GM19395 (cell line): Measurements from ENCODE around the gene SENP7.
A peak's percentile ranks its signal among the peaks of the same experiment; 100 is the strongest.
"Not testable (repeated sequence)": the region's sequence is repeated elsewhere in the genome, so short reads cannot be mapped to it uniquely, and the experiment has no call there.

Experiments used
- ATAC-seq: cut with Tn5 transposase; IDR thresholded peaks from one replicate; pipeline ENCODE4 v1.9.1; 2021; ENCODE audit warnings: mild to moderate bottlenecking, moderate library complexity; ENCODE audit not compliant: unreplicated experiment

Gene SENP7

DNA sequence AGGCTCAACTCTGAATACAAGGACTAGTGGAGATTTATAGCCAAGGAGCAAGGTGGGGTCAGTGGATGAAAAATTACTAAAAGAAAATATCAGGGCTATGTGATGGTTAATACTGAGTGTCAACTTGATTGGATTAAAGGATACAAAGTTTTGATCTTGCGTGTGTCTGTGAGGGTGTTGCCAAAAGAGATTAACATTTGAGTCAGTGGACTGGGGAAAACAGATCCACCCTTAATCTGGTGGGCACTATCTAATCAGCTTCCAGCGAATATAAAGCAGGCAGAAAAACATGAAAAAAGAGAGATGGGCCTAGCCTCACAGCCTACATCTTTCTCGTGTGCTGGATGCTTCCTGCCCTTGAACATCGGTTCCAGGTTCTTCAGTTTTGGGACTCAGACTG, 14.4 kb upstream of the SENP7 start:
- ATAC-seq: no peak

DNA sequence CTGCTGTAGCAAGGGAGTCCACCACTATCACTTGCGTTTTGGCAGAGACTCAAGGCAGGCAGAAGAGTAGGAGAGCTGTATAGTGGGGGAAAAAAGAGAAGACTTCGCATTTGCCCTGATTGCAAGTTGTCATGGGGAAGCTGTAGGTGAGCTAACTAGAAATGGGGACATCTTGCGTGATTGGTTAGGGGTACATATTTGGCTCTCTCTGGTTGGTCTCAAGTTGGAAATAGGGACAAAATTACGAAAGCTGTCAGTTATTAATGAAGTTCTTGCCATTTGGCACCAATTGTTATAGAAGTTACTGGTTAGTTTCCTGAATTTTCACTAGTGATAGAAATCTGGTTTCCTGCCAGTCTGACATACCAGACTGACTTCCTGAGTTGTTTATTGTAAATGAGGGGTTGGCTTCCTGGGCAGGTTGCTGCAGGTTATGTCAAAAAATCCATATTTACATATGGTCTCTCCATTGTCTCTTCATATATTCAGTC, 8.2 kb upstream of the SENP7 start:
- no peak for ATAC-seq

DNA sequence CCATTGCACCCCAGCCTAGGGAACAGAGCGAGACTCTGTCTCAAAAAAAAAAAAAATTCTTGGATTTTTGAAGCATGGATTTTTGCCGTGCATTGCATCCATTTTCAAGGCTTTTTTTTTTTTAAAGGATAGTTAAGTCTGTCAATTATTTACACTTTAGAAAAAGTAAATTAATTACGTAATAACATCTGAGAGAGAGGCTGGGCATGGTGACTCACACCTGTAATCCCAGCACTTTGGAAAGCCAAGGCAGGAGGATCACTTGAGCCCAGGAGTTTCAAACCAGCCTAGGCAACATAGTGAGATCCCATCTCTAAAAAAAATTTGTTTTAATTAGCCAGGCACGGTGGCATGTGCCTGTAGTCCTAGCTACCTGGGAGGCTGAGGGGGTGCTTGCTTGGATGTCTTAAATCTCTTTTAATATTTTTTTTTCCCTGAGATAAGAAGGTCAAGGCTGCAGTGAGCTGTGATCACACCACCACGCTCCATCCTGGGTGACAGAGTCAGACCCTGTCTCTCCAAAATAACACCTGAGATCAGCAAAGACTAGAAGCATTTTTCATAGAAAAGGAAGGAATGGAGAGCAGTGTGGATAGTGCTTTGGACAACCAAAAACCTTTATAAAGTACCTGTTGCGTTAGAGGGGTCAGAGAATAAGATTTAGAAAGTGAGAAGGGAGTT, 6.8 kb upstream of the SENP7 start:
- no peak for ATAC-seq

DNA sequence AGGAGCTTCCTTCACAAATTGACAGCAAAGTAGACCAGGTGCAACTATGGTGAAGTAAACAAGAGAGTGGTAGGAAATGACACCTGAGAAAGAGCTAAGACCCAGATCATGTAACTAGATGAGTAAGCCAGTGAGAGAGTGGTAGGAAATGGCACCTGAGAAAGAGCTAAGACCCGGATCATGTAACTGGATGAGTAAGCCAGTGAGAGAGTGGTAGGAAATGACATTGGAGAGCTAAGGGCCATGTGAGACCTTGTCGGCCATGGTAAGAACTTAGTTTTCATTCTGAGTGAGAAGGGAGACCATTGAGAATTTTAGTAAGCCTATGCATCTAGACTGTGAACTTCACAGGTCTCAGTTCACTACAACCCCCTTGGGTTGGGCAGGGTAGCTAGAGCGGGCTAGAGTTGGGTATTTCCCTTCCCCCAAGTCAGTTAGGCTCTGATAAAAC, 5.4 kb upstream of the SENP7 start:
- peak; percentile 99 for ATAC-seq

DNA sequence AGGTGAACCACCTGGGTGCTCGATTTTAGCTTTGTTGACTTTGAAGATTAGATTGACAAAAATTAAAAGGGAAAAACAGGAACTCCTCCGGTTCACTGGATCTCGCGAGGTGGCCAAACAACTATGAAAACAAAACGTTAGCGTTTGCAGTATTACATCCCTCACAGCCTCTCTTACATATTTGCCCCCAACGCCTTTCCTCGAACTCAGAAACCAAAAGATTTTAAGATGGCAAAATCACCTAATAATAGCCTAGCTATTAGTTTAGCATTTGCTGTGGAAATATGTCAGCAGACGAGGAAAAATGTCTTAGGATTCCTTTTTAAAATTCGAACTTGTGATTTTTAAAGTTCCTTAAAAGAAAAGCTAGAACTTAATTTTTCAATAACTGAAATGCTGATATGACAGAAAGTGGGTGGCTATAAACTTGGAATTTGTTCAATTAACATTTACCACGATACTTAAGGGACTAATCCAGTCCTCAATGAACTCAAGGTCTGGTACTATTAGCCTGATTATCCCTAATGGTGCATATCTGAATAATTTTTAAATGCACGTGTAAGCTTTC, 491 bp upstream of the SENP7 start:
- ATAC-seq: peak; percentile 38

DNA sequence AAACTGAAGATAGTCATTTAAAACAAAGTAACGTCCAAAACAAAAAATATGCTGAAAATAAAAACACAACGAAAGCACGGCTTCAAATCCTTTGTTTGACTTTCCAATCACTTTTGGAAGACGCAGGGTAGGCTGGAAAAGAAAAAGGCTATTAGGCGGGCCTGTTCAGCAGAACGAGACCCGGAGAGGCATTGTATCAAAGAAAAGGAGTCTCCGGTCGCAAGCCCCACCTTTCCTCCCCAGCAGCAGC, 691 bp downstream of the SENP7 start:
- ATAC-seq: peak; percentile 42

DNA sequence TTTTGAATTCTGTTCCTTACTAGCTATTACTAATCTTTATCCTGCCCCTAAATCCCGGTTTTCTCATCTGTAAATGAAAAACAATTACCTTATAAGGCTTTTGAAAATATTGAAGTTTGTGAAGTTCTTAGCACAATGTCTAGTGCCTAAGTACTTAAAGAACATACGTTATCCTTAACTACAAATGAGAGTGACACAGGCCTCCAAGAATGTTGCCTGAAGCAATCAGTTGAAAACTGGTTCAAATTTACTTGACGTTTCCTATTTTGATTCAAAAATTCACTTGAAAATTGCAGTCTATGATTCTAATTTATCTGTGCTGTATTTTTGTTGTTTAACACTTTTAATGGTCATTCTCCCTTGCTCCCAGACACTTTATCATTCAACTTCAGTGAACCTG, 3.2 kb downstream of the SENP7 start:
- no peak for ATAC-seq

DNA sequence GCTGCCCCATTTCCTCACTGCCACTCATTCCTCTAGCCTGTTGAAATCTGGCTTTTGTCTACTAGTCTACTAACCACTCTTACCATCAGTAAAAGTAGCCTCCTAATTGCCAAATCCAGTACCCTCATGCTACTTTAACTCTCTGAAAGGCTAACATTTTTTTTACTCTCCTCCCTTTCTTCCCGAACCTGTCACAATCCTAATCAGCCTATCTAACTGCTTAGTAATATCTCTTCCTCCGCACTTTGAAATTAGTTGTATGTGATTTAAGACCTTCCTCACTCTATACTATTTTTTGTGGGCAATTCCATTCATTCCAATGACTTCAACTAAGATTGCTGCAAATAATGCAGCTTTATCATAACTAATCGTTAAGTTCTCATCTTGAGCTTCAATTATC, 3.7 kb downstream of the SENP7 start:
- no peak for ATAC-seq

DNA sequence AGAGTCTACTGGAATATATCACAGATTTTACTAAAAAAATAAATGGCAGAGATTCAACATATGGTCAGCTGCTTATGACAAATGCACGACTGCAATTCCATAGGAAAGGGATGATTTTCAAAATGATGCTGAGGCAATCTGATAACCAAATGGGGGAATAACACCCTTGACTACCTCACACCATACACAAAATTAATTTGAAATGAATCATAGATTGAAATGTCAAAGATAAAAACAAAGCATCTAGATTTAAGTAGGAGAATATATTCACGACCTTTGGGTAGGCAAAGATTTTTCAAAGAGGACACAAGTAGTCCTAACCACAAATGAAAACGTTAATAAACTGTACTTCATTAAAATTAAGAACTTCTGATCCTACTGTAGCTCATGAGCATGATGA, 11.2 kb downstream of the SENP7 start:
- no peak for ATAC-seq

DNA sequence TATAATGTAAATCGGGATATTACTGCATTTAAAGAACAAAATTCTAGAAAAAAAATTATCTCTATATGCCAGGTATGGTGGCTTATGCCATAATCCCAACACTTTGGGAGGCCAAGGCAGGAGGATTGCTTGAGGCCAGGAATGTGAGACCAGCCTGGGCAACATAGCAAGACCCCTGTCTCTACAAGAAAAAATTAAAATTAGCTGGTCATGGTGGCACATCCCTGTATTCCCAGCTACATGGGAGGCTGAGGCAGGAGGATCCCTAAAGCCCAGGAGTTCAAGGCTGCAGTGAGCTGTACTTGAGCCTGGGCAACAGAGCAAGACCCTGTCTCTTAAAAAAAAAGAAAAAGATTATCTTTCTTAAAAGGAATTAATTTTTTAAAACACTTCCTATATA, 12.8 kb downstream of the SENP7 start:
- ATAC-seq: no peak

DNA sequence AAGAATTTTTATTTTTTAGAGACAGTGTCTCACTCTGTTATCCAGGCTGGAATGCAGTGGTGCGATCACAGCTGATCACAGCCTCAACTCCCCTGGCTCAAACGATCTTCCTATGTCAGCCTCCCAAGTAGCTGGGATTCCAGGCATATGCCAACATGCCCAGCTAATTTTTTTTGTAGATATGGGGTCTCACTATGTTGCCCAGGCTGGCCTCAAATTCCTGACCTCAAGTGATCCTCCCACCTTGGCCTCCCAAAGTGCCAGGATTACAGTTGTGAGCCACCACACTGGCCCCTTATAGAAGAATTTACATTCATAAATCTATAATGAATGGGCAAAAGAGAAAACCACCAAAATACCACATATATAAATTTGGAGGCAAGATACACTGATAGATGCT, 15.2 kb downstream of the SENP7 start:
- no peak for ATAC-seq

DNA sequence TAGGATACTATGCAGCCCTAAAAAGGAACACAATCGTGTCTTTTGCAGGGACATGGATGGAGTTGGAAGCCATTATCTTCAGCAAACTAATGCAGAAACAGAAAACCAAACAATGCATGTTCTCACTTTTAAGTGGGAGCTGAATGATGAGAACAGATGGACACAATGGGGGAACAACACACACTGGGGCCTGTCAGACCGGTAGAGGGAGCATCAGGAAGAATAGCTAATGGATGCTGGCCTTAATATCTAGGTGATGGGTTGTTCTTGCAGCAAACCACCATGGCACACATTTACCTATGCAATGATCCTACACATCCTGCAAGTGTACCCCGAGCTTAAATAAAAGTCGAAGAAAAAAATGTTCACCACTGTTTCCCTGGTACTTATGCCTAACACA, 17.5 kb downstream of the SENP7 start:
- ATAC-seq: no peak

DNA sequence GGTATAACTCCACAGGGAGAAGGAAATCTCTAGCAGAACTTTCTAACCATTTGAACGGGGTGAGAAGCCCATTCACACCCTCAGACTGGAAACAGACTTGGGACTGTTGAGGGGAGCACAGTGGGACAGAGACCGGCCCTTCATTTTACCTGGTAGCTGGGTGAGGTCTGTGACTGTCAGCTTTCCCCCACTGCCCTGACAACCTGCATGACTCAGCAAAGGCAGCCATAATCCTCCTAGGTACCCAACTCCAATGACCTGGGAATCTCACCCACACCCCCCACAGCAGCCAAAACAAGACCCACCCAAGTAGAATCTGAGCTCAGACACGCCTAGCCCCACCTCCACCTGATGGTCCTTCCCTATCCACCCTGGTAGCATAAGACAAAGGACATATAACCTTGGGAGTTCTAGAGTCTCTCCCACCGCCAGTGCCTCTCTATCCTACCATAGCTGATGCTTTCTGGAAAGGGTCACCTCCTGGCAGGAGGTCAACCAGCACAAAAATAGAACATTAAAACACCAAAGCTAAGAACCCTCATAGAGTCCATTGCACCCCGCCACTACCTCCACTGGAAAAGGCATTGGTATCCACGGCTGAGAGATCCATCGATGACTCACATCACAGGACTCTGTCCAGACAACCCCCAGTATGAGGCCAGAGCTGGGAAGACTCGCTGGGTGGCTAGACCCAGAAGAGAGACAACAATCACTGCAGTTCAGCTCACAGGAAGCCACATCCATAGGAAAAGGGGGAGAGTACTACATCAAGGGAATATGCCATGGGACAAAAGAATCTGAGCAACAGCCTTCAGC, 28.0 kb downstream of the SENP7 start:
- ATAC-seq: no peak

DNA sequence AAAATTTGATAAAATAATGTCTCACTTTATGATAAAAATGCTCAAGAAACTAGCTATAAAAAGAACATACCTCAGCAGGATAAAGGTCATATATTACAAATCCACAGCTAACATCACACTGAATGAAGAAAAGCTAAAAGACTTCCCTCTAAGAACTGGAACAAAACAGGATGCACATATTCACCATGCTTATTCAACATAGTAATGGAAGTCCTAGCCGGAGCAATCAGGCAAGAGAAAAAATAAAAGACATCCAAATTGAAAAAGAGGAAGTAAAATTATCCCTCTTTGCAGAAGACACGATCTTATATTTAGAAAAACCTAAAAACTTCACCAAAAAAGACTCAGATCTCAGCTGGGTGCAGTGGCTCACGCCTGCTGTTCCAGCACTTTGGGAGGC, 34.0 kb downstream of the SENP7 start:
- ATAC-seq: no peak

DNA sequence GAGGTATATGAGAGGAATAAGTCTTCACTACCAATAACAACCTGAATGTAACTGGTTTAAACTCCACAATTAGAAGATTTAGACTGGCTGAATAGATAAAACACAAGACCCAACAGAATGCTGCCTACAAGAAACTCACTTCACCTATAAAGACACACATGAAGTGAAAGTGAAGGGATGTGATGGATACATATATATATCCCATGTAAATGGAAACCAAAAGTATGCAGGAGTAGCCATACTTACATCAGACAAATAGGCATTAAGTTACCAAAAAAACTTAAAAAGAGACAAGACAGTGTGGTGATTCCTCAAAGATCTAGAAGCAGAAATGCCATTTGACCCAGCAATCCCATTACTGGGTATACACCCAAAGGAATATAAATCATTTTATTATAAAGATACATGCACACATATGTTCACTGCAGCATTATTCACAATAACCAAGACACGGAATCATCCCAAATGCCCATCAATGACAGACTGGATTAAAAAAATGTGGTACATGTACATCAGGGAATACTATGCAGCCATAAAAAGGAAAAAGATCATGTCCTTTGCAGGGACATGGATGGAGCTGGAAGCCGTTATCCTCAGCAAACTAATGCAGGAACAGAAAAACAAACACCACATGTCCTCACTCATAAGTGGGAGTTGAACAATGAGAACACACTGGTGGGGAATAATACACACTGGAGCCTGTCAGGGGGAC, 38.0 kb downstream of the SENP7 start:
- not testable (repeated sequence) for ATAC-seq

DNA sequence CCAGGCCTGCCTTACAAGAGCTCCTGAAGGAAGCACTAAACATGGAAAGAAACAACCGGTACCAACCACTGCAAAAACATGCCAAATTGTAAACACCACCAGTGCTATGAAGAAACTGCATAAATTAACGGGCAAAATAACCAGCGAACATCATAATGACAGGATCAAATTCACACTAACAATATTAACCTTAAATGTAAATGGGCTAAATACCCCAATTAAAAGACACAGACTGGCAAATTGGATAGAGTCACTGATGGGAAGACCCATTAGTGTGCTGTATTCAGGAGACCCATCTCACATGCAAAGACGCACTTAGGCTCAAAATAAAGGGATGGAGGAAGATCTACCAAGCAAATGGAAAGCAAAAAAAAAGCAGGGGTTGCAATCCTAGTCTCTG, 44.3 kb downstream of the SENP7 start:
- ATAC-seq: not testable (repeated sequence)

DNA sequence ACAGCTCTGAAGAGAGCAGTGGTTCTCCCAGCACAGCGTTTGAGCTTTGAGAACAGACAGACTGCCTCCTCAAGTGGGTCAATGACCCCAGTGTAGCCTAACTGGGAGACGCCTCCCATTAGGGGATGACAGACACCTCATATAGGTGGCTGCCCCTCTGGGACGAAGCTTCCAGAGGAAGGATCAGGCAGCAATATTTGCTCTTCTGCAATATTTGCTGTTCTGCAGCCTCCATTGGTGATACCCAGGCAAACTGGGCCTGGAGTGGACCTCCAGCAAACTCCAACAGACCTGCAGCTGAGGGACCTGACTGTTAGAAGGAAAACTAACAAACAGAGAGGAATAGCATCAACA, 45.7 kb downstream of the SENP7 start:
- ATAC-seq: not testable (repeated sequence)

DNA sequence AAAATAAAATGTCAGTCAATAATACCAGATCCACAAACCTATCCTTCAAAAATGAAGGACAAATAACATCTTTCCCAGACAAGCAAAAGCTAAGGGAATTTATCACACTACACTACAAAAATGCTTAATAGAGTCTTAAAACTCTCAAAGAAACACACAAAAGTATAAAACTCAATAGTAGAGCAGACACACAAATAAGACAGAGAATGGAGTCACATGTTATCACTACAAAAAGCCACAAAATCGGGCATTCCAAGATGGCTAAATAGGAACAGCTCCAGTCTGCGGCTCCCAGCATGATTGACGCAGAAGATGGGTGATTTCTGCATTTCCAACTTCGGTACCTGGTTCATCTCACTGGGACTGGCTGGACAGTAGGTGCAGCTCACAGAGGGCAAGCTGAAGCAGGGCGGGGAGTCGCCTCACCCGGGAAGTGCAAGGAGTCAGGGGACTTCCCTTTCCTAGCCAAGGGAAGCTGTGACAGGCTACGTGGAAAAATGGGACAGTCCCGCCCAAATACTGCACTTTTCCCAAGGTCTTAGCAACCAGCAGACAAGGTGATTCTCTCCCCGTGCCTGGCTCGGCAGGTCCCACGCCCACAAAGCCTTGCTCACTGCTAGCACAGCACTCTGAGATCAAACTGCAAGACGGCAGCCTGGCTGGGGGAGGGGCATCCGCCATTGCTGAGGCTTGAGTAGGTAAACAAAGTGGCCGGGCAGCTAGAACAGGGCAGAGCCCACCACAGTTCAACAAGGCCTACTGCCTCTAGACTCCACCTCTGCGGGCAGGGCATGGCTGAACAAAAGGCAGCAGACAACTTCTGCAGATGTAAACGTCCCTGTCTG, 46.3 kb downstream of the SENP7 start:
- ATAC-seq: no peak

DNA sequence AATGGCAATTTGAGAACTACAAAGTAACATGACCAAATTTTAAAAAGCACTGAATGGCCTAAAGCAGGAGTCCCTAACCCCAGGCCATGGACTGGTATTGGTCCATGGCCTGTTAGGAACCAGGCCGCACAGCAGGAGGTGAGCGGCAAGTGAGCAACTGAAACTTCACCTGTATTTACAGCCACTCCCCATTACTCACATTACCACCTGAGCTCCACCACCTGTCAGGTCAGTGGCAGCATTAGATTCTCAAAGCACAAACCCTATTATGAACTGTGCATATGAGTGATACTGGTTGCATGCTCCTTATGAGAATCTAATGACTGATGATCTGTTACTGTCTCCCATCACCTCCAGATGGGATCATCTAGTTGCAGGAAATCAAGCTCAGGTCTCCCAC, 48.8 kb downstream of the SENP7 start:
- ATAC-seq: no peak

DNA sequence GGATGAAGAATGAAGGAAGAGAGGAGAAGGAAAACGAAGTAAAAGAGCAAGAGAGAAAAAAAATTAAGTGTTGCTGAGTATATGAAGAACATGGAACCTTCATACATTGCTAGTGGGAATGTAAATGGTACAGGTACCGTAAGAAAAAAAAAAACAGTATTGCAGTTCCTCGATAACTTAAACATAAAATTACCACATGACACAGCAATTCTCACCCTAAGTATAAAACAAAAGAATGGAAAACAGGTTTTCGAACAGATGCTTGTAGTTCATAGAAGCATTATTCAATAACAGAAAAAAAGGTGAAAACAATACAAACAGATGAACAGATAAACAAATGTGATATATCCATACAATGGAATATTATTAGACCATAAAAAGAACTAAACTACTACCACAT, 51.6 kb downstream of the SENP7 start:
- no peak for ATAC-seq

DNA sequence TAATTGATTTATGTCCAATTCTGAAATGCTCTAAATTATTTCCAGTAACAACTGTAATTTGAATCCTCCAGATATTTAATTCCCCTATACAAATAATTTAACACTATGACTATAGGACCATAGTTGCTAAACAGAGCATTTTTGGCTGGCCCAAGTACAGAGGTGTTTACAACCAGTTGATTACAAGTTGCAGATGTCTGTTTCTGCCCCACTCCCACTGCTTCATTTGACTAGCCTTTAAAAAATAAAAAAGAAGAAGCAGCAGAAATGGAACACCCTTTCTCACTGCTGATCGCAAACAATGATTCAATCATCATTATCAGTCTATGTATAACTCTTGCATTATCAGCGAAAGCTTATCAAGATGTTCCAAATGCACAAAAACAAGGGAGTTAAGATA, 54.6 kb downstream of the SENP7 start:
- no peak for ATAC-seq
